GM03348 (cell line): ENCODE data around the gene CAVIN2.
A peak's percentile ranks its signal among the peaks of the same experiment; 100 is the strongest.

ENCODE experiments used
- DNase-seq: peaks from one replicate; pipeline ENCODE4 v3.0.0; 2012; ENCODE audit warnings: low spot score

CAVIN2 gene

GRCh38 chr2:191864628-191865374, 17.9 kb upstream of the CAVIN2 start:
- no peak for DNase-seq

GRCh38 chr2:191863988-191864387, 17.1 kb upstream of the CAVIN2 start:
- DNase-seq, result no peak

GRCh38 chr2:191862156-191862775, 15.4 kb upstream of the CAVIN2 start:
- no peak for DNase-seq

DNA sequence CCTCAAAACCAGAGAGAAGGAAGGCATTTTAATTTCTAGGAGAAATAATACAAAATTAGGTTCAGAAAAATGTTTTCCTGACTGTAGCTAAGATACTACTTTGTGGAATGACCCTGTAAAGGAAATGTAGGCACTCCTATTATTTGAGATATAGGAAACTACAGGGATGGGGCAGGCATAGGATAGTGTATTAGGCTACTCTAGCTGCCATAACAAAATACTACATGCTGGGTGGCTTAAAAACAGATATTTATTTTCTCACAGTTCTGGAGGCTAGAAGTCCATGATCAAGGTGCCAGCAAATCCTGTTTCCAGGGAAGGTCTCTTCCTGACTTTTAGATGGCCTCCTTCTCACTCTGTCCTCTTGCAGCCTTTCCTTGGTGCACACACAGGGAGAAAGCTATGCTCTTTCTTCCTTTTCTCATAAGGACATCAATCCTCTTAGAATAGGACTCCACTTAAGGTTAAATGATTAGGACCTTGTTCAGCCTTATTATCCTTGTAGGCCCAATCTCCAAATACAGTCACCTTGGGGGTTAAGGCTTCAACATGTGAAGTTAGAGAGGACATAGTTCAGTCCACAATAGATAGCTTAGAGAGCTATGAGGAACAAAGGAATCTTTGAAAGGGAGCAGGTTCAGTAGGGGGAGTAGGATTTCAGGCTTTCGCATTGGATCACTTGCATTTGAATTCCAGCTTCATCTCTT, 14.0 kb upstream of the CAVIN2 start:
- no peak for DNase-seq

GRCh38 chr2:191859681-191860080, 12.8 kb upstream of the CAVIN2 start:
- no peak for DNase-seq

GRCh38 chr2:191857886-191858285, 11.0 kb upstream of the CAVIN2 start:
- no peak for DNase-seq

- DNase-seq, result no peak
Measured at GRCh38 chr2:191857259-191857805, 10.4 kb upstream of the CAVIN2 start.

DNA sequence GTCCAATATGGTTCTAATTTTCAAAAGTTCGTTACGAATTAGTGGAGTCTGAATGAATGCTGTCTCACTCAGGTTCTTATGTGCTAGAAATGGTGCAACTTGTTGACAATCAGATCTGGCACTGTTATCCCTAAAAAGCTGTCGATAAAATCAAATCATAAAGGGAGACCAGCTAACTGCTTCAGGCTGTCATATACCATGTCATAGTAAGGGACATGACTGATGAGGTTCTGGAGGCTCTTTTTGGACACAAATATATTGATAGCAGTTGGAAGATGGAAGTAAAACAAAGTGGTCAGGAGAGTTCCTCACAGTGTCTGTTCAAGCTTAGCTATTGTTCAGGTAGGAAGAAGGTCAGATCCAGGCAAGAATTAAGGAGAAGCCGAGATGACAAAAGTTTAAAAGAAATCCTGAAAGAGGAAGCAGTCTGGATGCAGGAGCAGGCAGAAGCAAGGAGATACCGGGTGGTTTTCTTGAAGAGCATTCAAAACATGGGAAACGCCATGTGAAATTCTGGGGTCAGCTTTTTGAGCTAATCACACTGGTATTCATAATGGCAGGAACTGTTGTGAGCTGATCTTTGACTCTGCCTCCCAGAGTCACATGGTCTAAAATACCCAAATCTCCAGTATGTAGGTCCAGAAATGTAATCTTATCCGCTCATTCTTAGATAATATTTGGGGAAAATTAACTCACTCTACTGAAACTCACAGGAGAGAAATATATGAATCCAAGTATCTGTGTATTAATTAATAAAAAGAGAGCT, 9.4 kb upstream of the CAVIN2 start:
- DNase-seq, result no peak

DNA sequence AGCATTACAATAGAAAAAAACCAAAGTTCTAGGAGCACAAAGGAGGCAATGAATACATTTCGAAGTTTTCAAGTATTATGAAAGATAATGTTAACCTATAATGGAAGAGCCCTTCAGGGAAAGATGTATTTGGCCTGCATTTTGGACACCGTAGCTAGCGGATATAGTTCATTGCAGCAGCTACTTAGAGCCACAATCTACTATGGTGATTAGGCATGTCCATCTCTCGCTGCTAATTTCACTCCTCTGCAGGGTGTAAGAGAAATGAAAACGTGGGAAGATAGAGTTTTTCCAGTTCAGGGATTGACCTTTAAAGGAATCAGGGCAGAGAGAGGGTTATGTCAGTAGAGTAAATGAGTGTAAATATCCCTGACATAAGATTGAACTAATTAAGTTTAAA, 8.5 kb upstream of the CAVIN2 start:
- no peak for DNase-seq

DNA sequence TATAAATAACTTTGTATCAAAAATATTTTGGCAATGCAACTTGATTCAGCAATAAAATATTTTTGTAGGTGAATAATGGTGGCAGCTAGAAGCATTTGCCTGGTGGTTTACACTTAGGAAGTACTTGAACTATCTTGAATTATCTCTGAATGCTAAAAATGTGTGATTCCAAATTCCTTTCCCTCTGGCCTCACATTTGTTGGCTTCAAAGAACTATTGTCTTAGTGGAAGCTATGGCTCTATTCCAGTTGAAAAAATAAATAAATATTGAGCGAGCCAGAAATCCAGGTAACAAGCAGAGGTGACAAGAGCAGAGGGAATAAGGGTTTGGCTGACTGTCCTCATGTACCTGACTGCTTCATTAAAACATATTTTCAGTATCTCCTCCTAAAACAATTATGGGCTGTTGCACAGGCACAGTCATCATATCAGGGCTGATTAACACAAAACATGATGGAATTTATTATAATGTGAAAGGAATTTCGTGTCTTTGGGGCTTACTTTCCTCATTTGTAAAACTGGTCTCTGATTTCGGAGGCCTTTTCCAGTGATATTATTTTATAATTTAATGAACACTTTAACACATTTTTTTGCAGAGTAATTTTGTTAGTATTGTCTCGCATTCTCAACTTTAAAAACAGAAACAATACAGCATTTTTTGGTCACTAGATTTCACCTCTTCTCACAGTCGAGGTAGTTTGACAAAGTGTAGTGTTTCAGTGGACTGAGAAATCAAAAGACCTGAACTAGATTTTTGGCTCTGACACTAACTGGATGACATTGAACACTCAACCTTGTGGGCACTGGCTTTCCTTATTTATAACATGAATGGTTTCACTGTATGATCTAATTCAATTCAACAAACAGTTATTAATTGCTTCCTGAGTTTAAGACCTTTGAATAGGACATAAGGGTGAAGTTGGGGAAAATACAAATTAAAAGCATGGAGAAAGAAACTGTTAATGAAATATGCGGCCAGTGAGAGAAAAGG, 7.8 kb upstream of the CAVIN2 start:
- peak; percentile 41 for DNase-seq

- no peak for DNase-seq
Measured at GRCh38 chr2:191853843-191854242, 7.0 kb upstream of the CAVIN2 start.

GRCh38 chr2:191851158-191851557, 4.3 kb upstream of the CAVIN2 start:
- no peak for DNase-seq

DNA sequence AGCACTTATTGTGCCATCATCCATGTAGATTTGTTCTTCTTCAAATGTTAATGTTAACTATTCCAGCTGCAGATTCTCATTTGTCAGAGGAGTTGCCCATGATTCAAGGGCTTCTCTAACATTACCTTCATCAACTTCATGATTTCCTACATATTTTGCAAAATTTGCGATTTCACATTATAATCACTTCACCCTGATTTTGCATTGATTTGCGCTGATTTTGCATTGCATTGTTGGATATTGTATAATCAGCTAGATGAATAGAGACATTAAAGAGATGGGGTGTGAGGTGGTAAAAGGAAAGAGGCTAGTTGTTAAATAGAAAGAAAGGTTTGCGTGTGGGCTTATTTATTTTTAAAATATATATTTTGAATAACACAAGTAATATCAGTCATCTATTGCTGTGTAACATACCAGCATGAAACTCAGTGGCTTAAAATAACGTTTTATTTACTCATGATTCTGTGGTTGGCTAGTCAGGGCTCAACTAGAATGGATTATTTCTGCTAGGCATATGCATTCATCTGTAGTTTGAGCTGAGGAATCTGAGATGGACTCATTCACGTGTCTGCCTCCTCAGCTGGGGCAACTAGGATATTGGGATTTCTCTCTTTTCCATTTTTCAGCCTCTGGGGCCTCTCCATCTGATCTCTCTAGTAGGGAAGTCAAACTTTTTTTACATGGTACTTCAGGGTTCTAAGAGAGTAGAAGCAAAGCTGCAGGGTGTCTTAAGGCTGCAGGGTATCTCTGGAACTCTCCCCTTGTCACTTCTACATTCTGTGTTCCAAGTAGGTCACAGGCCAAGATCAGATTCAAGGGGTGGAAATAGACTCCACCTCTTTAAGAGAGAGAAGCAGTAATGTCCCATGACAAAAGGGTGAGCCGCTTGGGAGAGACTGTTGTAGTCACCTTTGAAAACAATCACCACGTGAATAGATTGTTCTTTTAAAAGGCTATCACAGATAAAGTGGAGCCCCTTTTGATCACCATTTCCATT, 2.2 kb upstream of the CAVIN2 start:
- no peak for DNase-seq

DNA sequence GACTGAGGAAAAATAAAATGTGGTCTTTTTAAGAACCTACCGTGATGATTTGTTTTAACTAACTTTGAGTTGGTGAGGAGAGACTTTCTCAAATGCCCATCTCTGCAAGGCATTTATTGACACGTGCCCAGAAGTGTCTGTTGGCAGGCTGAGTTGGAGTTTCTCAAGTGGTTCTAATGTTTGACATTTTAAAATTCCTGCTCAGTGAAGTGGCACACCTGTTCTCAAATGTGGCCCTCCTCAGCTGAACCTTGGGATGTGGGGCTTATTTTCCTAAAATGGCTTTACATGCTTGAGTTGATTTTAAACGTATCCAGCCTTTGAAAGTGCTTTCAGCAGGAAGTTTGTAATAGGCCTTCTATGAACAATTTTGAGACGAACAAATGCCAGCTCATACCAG, 876 bp upstream of the CAVIN2 start:
- DNase-seq, result no peak

GRCh38 chr2:191845876-191846514, 893 bp downstream of the CAVIN2 start:
- no peak for DNase-seq

DNA sequence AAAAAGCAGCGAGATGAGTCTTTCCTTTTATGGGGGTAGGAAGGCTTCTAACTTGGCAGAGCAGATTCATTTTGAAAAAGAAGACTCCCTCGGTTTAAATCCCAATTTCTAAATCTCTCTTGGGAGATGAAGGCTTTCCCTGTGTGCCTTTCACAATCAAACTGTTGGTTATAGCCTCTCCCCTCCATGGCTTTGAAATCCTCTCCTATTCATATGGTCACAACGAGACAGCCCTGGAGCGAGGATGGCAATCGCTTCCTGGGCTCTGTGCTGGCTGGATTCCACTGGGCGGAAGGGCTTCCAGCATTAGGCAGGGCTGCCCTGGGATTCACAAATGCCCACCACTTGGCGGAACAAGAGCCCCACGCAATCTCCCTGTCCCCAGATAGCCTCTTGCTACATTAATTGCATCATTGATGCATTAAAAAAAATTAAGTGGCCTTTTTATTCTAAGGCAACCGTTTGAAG, 1.6 kb downstream of the CAVIN2 start:
- DNase-seq, result no peak

GRCh38 chr2:191844706-191845105, 2.2 kb downstream of the CAVIN2 start:
- DNase-seq, result no peak

GRCh38 chr2:191840921-191841320, 6.0 kb downstream of the CAVIN2 start:
- DNase-seq, result no peak
